Measurements from ENCODE around the gene KRT33B.
"Not testable (repeated sequence)": the region's sequence is repeated elsewhere in the genome, so short reads cannot be mapped to it uniquely, and the experiment has no call there.

Gene KRT33B

DNA sequence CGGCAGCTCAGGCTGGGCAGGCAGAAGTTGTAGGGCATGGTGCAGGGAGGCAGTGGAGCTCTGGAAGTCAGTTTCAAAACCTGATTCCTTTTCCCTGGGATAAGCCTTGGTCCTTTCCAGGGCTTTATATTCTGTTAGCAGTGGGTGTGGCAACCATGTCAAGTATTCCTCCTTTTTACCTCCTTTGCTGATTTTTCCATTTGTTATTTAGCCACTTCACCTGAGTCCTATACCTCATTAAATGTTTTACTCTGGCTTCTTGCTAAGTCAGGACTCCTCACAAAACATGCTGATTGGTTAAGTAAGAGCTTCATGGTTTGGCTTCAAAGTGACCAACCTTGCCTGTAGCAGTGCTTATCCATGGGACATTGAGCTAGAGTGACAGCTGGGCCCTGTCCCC, at the start of gene KRT33B:
KRT33B (minus strand) TSS at position 101 of the 400 bp plus-strand sequence; CDS start at position 38, 63 bp downstream.
- no peak for DNase-seq (ENCODE audit: low read depth)

DNA sequence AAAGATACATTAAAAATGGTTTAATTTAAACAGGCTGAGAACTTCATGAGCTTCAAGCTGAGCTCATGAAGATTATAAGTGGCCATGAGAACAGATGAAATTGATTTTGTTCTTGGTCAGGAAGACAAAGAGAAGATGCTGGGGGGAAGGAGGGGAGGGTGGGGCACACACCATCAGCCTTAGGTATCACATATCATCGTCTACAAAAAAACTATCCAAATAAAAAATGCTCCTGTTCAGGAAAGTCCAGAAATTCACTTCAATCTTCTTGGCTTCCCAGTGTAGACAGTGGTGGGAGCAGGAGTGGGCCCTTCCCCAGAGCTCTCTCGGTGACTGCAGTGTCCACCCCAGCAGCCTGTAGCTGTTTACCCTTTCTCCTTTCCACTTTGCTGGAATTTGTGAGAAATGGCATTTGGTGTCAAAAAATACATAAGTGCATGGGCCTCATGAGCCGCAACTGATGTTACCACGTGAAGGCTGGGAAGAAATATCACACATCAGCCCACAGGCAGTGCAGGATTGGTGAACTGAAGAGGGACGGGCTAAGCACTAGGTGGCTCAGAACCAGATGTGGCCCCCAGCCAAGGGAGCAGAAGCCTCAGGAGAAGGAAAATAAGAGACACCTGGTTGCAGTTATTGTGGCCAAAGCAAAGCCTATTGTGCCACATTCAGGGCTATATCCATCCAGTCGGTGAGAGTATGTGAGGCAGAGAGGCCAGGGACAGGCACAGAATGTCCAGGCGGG, 48.7 kb upstream of the KRT33B start:
- no peak for DNase-seq (ENCODE audit: low read depth)

DNA sequence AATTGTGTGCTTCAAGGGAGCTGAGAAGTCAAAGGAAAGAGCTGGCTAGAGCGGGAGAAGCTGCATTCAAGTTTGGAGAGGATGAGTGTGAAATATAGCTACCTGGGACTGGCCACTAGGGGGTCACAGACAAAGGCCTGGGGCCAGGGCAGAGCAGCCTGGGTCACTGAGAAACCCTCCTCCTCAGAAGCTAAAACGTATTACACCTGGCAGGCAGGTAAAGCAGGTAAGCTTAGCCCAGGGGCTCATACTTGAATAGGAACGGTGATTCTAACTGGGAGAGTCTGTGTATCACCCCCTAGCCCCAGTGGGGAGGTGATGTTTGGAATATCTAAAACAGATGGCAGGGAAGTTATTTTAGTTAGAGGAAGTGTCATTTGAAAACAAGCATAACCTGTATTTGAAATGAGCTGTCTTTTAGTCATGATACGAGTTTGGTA, 48.0 kb upstream of the KRT33B start:
- no peak for DNase-seq (ENCODE audit: low read depth)

DNA sequence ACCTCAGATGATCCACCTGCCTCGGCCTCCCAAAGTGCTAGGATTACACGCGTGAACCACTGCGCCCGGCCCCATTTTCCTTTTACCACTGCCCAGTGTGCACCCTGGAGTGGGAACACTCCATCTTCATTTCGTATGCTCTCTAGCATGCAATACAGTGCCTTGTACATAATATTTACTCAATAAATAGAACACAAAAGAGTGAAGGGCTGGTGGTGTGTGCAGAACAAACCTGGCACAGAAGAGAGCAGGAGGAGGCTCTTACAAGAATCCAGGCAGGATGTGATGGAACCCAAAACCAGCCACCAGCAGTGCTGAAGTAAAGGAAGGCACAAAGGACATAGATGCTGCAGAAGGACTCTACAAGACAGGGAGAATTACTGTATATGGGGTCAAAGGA, 47.5 kb upstream of the KRT33B start:
- no peak for DNase-seq (ENCODE audit: low read depth)

DNA sequence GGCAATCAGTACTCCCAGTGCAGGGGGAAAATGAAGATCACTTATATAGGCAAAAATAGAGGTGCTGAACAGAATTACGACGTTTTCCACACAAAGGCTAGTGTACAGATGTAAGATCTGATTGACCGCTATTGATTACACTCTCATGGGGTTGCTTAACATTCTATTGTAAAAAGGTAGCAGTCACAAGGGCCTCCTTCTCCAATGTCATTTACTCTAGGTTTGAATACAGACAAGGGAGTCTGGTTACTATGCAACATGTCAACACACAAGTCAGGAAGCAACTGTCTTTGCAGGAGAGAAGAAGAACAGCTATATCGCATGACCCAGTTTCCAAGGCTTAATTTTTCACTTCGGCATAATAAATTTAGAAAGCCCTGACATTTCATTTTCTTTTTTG, 46.9 kb upstream of the KRT33B start:
- no peak for DNase-seq (ENCODE audit: low read depth)

DNA sequence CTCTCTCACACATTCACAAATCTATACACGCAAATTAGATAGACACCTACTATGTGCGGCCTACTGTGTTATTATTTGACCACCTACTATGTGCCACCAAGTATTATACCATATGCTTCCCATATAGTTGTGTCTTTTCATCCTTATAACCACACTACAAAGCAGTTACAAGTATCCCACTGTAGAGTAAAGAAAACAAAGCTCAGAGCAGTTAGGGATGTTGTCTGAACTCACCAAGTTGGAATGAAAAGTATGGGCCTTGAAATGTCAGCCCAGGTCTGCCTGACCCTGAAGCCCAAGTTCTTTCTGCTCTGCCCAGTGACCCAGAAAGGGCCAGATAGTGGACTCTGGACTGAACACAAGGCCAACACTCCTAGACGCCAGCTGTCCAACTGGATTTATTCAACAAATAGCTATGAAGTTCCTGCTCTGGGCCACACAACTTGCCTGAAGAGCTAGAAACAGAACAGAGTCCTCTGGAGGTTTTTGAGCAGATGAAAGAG, 46.3 kb upstream of the KRT33B start:
- DNase-seq (ENCODE audit: low read depth): no peak

DNA sequence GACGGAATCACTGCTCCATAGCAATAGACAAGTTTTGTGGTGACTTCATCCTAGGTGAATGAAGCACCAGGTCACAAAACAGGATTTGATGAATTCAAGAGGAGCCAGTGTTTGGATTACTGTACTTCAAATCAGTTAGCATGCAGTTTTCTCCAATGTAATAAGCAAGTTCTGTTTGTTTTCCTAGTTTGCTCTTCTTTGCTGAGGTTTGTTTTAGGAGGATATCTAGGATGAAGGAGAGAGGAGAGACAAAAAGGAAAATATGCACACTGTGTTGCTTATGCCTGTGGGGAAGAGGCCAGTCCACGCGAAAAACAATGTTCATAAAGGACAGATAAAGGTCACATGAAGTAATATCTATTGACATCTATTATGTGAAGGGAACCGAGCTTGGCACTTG, 45.8 kb upstream of the KRT33B start:
- no peak for DNase-seq (ENCODE audit: low read depth)

DNA sequence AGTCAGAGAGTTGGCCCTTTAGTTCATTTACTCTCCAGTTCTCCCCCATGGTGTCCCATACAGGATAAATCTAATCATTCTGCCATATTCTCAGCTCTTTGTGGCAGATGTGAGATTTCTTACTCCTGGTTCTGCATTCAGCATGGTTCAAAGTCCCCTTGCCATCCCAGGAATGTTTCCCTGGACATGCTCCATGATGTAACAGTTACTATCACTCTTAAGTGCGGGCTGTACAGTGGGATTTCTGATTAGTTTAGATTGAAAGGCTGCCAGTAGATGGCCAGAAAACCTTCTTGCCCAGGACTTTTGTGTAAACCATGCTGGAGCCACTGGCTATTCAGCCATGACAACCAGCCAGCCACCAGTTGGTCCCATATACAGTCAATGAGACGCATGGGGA, 44.4 kb upstream of the KRT33B start:
- DNase-seq (ENCODE audit: low read depth): no peak

DNA sequence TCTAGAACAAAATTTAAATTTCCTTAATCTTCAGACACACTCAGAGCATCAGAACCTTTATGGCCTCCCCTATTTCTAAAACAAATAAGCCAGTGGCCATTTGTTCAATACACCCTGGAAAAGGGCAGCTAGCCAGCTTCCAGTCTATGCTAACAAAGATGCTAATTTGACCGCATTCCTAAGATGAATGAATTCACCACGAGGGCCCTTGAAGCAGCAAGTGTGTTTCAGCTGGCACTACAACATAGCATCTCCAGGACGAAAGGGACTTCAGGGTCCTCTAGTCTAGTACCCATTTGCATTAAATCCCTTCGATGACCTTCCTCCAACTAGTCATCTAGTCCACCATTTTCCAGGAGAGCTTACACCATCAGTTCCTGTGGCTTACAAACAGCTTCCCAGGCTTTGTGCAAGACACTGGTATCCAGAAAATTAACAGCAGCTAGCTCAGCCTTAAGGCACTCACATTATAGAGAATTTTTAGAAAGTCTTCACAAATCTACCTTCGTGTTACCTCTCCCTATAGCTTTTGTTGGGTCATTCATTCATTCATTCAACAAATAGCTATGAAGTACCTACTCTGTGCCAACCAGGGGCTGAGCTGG, 43.8 kb upstream of the KRT33B start:
- no peak for DNase-seq (ENCODE audit: low read depth)

DNA sequence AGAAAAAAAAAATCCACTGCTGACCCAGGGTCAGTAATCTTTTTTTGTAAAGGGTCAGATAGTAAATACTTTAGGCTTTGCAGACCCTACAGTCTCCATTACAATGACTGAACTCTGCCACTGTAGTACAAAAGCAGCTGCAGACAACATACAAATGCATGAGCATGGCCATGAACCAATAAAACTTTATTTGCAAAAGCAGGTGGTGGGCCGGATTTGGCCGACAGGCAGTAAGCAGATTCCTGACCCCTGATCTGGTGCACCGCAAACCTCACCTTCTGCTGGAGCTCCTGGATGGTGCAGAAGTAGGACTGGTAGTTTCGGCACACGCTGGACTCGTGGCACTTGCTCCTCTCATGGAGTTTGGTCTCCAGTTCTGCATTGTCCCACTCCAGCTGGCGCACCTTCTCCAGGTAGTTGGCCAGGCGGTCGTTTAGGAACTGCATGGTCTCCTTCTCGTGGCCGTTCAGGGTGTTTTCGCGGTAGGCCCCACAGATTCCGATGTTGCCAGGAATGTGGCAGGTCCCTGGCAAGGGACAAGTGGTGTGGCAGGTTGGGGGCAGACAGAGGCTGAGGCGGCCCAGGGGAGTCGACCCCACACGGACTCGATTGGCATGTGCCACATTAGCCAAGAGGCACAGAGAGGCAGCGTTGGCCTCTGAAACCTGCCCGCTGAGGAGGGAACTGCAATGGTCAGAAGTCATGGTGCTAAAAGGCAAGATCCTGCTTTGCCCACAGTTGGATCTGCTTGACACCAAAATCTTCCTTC, 41.6 kb upstream of the KRT33B start:
- DNase-seq (ENCODE audit: low read depth): no peak

DNA sequence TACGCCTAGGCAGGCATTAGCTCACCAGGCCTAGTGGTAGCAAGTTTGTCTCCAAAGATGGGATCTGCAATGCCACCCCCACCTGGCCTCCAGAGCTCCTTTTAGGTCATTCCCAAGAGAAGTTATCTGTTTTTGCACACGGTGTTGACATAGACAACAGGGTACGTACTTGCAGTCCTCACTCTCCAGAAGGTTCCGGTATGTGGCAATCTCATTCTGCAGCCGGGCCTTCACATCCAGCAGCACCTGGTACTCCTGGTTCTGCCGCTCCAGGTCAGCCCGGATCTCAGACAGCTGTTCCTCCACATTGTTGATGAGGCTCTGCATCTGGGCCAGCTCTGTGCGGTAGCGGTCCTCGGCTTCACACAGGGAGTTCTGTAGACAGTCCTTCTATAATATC, 37.6 kb upstream of the KRT33B start:
- DNase-seq (ENCODE audit: low read depth): no peak

DNA sequence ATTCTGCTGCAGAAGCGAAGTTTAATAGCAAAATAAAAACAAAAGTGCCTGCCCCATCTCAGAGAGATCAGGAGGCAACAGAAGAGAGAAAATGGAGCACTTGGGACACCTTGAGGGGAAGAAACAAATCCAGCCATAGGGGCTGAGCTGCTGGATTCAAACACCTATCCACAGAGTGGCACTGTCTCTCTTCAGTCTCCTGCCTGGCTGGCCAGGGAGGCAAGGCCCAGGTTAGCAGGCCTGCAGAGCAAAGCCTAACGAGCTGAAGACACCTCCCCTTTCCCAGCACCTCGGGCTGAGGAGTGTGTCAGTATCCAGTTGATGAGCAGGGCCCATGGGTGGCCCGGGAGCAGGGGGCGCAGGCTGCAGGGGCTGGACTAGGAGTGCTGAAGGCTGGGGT, 36.6 kb upstream of the KRT33B start:
- DNase-seq (ENCODE audit: low read depth): no peak

DNA sequence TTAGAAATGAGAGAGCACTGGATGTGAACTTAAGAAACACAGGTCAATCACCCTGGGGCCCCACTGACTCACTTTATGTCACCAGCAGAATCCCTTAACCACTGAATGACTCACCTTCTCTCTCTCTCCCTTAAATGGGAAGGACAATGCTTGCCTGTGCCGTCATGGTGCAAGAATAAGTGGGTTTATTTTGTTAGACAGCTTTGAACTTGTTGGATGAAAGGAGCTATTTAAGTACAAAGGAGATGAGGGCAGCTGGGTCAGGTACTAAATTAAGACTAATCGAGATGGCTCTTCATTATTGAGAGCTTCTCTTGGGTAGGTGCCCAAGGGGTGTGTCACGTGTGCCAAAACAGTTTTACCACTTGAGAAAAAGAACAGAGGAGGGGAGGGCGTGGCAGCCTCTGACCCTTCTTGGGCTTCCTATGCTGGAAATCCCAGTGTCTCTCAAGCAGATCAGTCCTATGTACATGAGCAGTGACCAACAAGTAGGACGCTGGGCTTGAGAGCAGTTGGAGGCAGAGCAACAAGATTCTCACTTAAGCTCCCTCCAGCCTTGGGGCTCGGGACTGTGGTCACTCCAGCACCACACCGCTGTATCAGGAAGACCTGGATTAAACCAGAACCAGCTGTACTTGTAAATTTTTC, 34.5 kb upstream of the KRT33B start:
- peak; percentile 9 for DNase-seq (ENCODE audit: low read depth)

DNA sequence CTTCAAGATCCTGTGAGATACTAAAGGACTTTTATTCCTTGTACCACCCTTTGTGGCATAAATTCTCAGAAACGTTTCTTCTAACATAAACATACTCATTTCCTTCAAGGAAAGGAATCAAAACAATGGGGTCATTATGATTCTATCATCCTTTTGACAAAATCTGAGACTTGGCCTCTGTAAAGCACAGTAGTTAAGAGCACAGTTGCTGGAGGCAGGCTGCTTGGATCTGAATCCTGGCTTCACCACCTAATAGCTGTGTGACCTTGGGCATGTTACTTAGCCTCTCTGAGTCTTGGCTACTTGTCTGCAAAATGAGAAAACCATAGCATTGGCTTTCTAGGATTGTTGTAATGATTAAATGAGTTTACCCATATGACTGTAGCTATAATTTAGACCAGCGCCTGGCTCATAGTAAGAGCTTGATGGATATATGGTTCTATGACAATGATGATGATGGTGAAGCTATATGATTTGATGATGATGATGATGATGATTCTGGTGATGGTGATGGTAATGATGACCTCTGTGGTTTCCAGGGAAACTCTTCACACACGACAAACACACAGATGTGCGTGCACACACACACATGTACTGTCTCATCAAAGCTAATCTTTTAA, 33.9 kb upstream of the KRT33B start:
- no peak for DNase-seq (ENCODE audit: low read depth)

DNA sequence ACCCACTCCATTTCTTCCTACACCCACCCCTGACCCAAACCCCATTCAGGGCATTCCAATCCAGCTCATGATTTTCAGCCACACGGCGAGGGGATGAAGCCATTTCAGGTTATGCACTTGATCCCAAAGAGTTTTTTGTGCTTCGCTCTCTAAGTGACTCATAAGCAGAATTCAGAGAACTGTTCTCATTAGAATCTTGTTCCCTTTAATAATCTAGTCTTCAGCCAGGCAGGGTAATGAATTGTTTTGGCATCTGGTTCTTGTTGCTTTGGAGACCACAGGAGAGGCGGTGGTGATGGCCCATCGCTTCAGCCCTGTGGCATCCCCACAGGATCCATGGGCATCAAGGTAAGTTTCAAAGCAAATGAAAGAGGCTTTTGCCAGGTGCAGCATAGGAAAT, 32.5 kb upstream of the KRT33B start:
- DNase-seq (ENCODE audit: low read depth): no peak

DNA sequence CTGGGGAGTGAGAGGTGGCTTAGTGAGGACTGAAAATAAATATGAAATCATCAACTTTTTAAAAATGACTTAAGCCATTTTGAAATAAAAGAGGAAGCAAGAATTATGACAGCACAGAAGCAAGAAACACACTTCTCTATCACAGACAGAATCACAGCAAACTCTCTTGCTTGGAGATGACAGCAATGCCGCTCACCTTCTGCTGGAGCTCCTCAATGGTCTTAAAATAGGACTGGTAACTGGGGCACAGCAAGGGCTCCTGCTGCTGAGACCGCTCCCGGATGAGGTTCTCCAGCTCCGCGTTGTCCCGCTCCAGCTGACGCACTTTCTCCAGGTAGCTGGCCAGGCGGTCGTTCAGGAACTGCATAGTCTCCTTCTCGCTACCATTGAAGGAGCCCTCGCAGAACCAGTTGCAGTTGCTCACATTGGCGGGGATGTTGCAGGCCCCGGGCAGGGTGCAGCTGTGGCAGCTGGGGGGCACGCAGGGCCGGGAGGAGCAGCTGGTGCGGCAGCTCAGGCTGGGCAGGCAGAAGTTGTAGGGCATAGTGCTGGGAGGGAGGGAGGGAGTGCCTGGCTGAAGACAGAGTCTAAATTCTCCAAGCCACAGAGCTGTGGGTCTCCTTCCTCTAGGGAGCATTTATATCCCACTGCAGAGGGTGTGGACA, 27.5 kb upstream of the KRT33B start, which contains the start of gene KRT31:
KRT31 (minus strand) TSS at position 613 of the 665 bp plus-strand sequence; CDS start at position 544, 69 bp downstream.
- DNase-seq (ENCODE audit: low read depth): no peak

DNA sequence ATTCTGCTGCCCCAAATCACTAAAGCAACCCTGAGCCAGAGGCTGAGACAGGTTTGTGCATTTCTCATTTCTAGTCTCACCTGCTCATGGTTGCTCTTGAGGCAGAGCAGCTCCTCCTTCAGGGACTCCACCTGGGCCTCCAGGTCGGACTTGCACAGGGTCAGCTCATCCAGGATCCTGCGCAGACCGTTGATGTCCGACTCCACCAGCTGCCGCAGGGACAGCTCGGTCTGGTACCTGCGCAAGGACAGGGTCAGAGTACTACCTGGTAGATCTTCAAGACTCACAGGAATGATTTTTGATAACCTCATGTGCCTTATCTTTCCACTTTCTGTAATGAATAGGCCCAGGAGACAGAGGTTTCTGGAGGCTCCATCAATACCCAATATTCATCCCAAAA, 26.7 kb upstream of the KRT33B start:
- no peak for DNase-seq (ENCODE audit: low read depth)

DNA sequence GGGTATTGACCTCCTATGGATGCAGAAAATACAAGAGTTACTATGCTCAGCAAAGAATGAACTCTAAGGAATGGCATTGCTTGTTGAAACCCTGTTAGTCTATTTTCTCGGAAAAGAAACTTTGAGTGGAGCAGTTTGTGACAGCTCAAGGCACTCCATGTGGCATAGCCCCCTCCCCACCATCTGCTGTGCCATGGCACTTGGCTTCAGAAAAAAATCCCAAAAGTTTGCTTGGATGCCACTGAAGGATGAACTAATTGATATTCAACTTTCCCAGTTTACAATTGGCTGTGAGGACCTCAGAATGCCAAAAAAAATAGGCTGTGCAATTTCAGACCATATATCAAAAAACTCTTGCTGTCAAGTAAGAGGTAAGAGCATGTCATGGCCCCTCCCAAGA, 26.0 kb upstream of the KRT33B start:
- DNase-seq (ENCODE audit: low read depth): no peak

DNA sequence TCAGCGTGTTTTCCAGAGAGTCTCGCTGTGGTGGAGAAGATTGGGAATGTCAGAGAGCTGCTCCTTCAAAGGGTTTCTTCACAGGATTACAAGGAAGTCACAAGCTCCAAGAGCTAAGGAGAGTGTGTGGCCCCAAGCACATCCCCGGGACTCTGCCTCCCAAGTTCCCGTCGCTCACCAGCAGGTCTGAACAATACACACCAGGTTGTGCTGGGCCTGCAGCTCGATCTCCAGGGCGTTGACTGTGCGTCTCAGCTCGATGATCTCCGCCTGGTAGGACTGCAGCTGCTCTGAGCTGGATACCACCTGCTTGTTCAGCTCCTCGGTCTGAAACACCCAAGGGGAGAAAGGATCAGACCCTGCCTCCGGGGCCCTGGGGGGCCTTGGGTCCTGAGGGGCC, 25.4 kb upstream of the KRT33B start:
- not testable (repeated sequence) for DNase-seq (ENCODE audit: low read depth)

DNA sequence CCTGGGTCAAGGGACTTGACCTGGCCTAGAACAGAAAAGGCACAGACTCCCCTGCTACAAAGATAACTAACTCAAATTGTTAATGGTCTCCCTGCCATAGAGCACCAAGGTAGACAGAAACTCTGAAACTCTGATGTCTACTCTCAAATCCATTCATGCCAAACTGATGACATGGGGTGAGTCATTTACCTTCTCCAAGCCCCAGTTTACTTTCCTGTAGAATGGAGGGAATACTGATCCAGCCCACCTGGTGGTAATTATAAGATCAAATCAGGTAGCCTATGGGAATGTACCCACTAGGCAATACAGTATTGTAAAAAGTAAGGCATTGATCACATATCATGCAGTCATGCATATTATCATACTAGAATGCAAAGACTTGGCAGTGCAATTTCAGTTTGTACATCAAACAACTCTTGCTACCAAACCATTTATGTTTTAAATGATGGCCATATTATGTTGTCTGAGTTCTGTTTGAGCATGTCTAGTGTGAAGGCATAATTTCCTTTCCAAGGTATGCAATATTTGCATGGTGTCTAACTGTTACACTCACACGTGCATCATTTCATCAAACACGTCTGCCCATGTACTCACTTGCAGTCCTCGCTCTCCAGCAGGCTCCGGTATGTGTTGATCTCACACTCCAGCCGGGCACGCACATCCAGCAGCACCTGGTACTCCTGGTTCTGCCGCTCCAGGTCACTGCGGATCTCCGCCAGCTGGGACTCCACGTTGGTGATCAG, 24.8 kb upstream of the KRT33B start:
- no peak for DNase-seq (ENCODE audit: low read depth)

DNA sequence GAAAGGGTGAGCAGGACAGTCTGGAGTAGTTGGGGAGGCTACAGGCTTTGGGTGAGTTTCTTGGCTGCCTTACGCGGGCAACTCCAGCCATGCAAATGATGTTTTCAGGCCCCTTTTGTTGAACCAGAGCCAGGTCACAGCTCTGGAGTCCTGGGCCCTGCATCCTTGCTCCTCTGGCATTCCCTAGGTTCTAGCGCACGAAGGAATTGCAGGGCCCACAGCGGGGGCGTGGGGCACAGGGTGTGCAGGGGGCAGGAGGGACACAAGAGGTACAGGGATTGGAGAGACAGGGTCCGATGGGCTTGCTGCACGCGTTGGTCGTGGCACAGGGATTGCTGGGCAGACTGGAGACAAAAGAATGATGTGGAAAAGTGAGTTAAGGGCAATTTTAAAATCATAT, 24.2 kb upstream of the KRT33B start:
- DNase-seq (ENCODE audit: low read depth): no peak
